MCF 10A (cell line): ENCODE data around the gene CLVS2. TPM values are rescaled to one million over a fixed set of nuclear protein-coding genes. Genes with fewer than 3 reads are reported as not detected.

ENCODE experiments used
- BruUV-seq: library from RNA; stranded (reverse); fragments of 400-500 nt; replicated peaks from 2 replicates; lab custom pipeline; 2021; lab: Mats Ljungman, UMichigan
- CTCF ChIA-PET: fragments of 300-600 bp; sonication (Branson Sonifier 250); formaldehyde crosslinking; extraction: SDS; loops from one replicate; lab custom pipeline; 2021; ENCODE audit warnings: antibody characterized with exemption, inconsistent platforms; lab: Yijun Ruan, JAX
- POLR2A ChIA-PET: fragments of 300-600, 350-650 bp; sonication (Branson Sonifier 250); formaldehyde crosslinking; extraction: SDS; loops from one replicate; lab custom pipeline; 2020; ENCODE audit warnings: antibody characterized with exemption, inconsistent platforms; lab: Yijun Ruan, JAX
- DNase-seq: peaks from one replicate; pipeline ENCODE4 v3.0.0-alpha.2; 2018; ENCODE audit not compliant: unreplicated experiment
- H3K27ac Mint-ChIP-seq: one replicate; pipeline ENCODE4 v1.8.0; 2022; ENCODE audit warnings: mild to moderate bottlenecking, low read depth, mixed read lengths; ENCODE audit not compliant: unreplicated experiment
- H3K27me3 Mint-ChIP-seq: one replicate; pipeline ENCODE4 v1.8.0; 2022; ENCODE audit warnings: mixed read lengths; ENCODE audit not compliant: insufficient read depth, unreplicated experiment
- H3K36me3 Mint-ChIP-seq: one replicate; pipeline ENCODE4 v1.8.0; 2022; ENCODE audit warnings: mild to moderate bottlenecking, moderate library complexity, mixed read lengths; ENCODE audit not compliant: insufficient read depth, unreplicated experiment
- H3K4me1 Mint-ChIP-seq: one replicate; pipeline ENCODE4 v1.8.0; 2022; ENCODE audit warnings: mixed read lengths; ENCODE audit not compliant: insufficient read depth, unreplicated experiment
- H3K4me3 Mint-ChIP-seq: one replicate; pipeline ENCODE4 v1.8.0; 2022; ENCODE audit warnings: mild to moderate bottlenecking, moderate library complexity, mixed read lengths; ENCODE audit not compliant: unreplicated experiment
- H3K9me3 Mint-ChIP-seq: one replicate; pipeline ENCODE4 v1.8.0; 2022; ENCODE audit warnings: mixed read lengths; ENCODE audit not compliant: unreplicated experiment
- intact Hi-C: fragments of 100-400 bp; cut with micrococcal nuclease; formaldehyde crosslinking; loops from 2 replicates; pipeline ENCODE4 v1.14.1; 2022
- total RNA-seq: library from RNA; stranded (reverse); gene quantifications from 2 replicates; pipeline ENCODE4 v1.2.3, GENCODE V29; 2022
- TF ChIP-seq, protein P1 (sequence below): fragments of 200-600 bp; IDR thresholded peaks from one replicate; pipeline ENCODE4 v1.8.0; 2022; ENCODE audit warnings: antibody characterized with exemption, mild to moderate bottlenecking; ENCODE audit not compliant: unreplicated experiment

The CLVS2 gene
- total RNA-seq, 1 experiment from 2014 or later = not detected

DNA sequence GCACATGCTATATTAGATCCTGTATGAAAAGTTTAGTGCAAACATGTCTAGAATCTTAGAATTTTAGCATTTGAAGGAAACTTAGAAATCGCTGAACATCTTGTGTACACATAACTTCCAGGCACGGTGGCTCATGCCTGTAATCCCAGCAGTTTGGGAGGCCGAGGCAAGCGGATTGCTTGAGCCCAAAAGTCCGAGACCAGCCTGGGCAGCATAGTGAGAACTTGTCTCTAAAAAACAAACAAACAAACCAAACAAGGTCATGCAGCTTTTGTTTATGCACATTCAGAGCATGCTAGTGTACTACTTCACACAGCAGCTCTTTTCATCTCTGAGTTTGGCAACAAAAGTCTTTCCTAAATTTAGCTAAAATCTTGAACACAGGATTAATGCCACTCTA lies 32.2 kb downstream of the CLVS2 start:
- H3K27ac Mint-ChIP-seq = no peak overlapping the region
- H3K4me1 Mint-ChIP-seq = no peaks in the 10 kb centered on the region
- H3K36me3 Mint-ChIP-seq = no peaks in the 10 kb centered on the region
- ChIA-PET CTCF (interaction anchor here (1.3 kb wide), 1 partner anchor 18 kb away, joined by 3 read pairs; no protein-coding TSS in a partner anchor), POLR2A (no interaction called here)
- TF ChIP-seq, protein P1, sequence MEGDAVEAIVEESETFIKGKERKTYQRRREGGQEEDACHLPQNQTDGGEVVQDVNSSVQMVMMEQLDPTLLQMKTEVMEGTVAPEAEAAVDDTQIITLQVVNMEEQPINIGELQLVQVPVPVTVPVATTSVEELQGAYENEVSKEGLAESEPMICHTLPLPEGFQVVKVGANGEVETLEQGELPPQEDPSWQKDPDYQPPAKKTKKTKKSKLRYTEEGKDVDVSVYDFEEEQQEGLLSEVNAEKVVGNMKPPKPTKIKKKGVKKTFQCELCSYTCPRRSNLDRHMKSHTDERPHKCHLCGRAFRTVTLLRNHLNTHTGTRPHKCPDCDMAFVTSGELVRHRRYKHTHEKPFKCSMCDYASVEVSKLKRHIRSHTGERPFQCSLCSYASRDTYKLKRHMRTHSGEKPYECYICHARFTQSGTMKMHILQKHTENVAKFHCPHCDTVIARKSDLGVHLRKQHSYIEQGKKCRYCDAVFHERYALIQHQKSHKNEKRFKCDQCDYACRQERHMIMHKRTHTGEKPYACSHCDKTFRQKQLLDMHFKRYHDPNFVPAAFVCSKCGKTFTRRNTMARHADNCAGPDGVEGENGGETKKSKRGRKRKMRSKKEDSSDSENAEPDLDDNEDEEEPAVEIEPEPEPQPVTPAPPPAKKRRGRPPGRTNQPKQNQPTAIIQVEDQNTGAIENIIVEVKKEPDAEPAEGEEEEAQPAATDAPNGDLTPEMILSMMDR = no peak
- DNase-seq = no peak
- H3K9me3 Mint-ChIP-seq = no peaks in the 10 kb centered on the region
- BruUV-seq = no TSS peak
- intact Hi-C loops = no loop called here
- no peaks in the 10 kb centered on the region for H3K27me3 Mint-ChIP-seq
- H3K4me3 Mint-ChIP-seq = no peak overlapping the region

DNA sequence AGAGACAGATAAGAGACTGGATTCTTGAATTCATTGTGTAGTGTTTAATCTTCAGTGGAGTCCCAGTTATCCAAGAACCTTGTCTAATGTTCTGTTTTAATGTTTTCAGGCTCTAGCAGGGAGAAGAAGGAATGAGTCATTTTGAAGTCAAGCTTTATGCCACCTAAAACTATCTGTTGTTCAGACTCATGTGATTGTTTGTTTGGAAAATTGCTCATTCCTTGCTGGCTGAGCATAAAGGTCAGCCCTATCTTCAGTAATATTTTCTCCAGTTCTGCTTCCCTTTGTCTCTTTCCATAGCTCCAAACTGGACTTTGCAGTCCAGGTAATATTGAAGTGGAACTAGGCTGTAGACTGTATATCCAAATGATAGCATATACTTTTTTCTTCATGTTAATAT lies 34.2 kb downstream of the CLVS2 start:
- POLR2A ChIA-PET = interaction anchor here (0.6 kb wide), 2 partner anchors 10 to 804 kb away, joined by 3 to 4 read pairs; no protein-coding TSS in a partner anchor
- H3K36me3 Mint-ChIP-seq = no peaks in the 10 kb centered on the region

DNA sequence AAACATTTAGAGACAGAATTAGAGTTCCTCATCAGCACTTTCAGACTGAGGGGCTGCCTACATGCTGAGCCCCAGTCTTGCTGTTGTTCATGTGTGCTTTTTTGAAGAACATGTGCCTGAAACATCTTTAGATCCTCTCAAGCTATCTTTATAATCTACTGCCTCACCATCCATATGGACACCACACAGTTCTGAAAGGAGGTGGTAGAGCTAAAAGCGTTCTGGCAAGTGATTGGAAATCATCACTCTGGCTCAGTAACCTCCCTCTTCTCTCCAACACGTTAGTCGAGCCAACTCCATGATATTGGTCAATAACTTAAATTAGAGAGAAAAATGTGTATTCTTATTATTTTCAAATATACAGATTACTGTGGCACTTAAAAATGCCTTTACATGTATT lies 40.6 kb downstream of the CLVS2 start:
- no peak for DNase-seq
- Mint-ChIP-seq H3K27ac (no peak overlapping the region), H3K36me3 (no peaks in the 10 kb centered on the region), H3K27me3 (no peaks in the 10 kb centered on the region), H3K9me3 (no peaks in the 10 kb centered on the region), H3K4me1 (no peaks in the 10 kb centered on the region), H3K4me3 (no peak overlapping the region)
- BruUV-seq = no TSS peak
- ChIA-PET POLR2A (no interaction called here), CTCF (interaction anchor here (0.6 kb wide), 1 partner anchor 261 kb away, joined by 4 read pairs; no protein-coding TSS in a partner anchor)
- TF ChIP-seq, protein P1 = no peak
- intact Hi-C loops = no loop called here

More for the DNA sequence above, 34.2 kb downstream of the CLVS2 start:
- Mint-ChIP-seq H3K4me1 (no peaks in the 10 kb centered on the region), H3K27me3 (no peaks in the 10 kb centered on the region), H3K4me3 (no peak overlapping the region), H3K27ac (no peak overlapping the region), H3K9me3 (no peaks in the 10 kb centered on the region)
- CTCF ChIA-PET = interaction anchor here (0.6 to 1.2 kb wide), 3 partner anchors 14 to 192 kb away, joined by 3 to 4 read pairs (median 3); no protein-coding TSS in a partner anchor
- TF ChIP-seq, protein P1 = no peak
- peak; percentile 6 for DNase-seq
- BruUV-seq = no TSS peak
- intact Hi-C loops = no loop called here

DNA sequence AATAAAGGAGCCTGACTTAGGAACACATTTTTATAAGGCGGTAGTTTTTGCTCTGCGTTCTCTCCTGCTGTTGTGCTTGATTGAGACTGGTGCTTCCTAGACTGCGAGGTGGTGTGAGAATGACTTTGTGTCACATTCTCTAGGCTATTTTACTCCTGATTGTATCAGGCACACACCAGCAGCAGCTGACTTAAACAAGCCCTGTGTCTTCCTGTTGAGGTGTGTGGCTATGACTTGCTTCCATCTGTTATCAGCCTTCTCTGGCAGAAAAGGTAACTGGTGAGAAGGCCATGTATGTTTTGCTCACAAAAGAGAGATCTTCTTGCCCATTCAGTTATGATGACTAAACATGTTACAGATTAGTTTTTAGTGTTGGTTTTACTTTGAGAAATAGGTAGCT lies 43.4 kb downstream of the CLVS2 start:
- H3K27me3 Mint-ChIP-seq = no peaks in the 10 kb centered on the region

More for the DNA sequence above, 43.4 kb downstream of the CLVS2 start:
- TF ChIP-seq, protein P1 = no peak
- ChIA-PET POLR2A (interaction anchor here (0.6 kb wide), 1 partner anchor 62 kb away, joined by 4 read pairs; no protein-coding TSS in a partner anchor), CTCF (no interaction called here)
- no peak for DNase-seq
- no peaks in the 10 kb centered on the region for H3K36me3 Mint-ChIP-seq
- no peak overlapping the region for H3K27ac Mint-ChIP-seq
- H3K9me3 Mint-ChIP-seq = no peaks in the 10 kb centered on the region
- intact Hi-C loops = no loop called here
- H3K4me1 Mint-ChIP-seq = no peaks in the 10 kb centered on the region
- no TSS peak for BruUV-seq
- H3K4me3 Mint-ChIP-seq = no peak overlapping the region
